GM21786 (cell line): Measurements from ENCODE around the gene RNF111.
"Not testable (repeated sequence)": the region's sequence is repeated elsewhere in the genome, so short reads cannot be mapped to it uniquely, and the experiment has no call there.

Experiments used
- ATAC-seq: cut with Tn5 transposase; IDR thresholded peaks from one replicate; pipeline ENCODE4 v1.9.1; 2021; ENCODE audit not compliant: unreplicated experiment

Gene RNF111

DNA sequence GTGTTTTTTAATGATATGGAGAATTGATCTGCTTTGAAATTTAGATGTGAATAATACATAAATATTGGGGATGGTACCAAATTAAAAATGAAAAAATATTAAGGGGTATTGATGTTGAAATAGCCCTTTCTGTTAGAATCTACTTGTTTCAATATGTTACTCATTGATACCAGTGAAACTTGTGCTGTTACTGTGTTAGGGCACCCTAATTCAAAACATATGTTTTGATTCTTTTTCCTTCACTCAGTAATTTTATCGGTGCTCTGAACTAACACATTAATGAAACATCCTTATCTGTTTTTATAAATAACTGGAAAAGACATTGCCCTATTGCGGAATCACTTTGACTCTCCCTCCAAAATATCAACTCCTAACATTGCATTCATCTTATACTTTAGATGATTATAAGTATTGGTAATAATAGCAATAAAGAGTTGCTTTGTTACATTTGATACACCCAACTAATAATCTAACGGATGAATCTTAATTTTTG is 65.5 kb downstream of the RNF111 start:
- no peak for ATAC-seq

DNA sequence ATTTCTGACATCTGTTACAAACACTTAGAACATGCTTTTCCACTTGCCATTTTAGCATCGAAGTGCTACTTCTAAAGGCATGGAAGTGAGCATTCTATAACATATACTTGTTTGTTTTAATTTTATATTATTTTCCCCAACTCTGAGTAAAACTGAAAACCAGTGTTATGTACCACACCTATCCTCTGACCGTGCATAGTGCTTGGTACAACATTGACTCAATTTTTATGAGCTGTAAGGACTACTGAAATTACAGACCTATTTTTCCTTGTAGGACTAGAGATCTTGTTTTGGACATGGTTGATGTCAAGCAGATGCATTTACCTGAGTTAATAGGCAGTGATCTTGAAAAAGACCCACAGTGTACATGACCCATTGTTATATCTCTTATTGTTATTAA is 66.0 kb downstream of the RNF111 start:
- ATAC-seq, result no peak

DNA sequence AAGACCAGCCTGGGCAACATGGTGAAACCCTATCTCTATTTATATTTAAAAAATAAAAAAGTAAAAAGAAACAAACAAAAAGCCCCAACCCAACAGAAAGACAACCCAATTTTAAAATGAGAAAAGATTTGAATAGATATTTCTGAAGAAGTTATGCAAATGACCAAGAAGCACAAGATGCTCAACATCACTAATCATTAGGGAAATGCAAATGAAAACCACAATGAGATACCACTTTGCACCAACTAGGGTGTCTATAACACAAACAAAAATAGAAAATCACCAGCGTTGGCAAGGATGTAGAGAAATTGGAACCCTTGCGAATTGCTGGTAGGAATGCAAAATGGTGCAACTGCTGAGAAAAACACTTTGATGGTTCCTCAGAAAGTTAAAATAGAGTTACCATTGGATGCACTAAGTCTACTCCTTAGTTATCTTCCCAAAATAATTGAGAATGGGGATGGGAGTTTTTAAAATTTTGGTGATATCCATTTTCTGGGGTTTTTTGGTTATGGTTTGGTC is 71.7 kb downstream of the RNF111 start:
- no peak for ATAC-seq

DNA sequence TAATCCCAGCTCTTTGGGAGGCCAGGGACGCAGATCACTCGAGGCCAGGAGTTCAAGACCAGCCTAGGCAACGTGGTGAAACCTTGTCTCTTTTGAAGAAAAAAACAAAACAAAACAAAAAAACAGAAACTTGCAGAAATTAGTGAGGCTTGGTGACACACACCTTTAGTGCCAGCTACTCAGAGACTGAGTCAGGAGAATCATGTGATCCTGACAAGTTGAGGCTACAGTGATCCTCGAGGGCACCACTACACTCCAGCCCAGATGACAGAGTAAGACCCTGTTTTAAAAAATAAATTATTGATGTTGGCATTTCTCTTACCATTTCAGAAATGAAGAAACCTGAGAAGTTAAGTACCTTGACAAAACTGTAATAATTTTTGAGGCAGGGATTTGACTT is 72.9 kb downstream of the RNF111 start:
- no peak for ATAC-seq

DNA sequence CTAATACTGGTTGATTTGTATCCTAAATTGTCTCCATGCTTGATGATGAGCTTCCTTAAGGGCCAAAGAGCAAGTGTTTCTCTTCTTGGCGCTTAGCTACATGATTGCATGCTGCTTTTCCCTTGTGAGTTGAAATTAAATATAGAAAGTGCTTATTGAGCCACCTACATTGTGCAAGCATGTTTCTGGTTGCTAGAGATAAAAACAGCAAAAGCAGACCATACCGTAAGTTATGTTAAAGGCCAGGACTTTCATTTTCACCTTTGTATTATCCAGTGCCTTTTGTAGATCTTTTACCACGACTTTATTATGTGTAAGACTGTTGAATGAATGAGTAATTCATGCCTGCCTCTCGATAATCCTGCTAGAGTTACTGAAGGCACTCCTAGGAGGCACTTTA is 75.6 kb downstream of the RNF111 start:
- no peak for ATAC-seq

DNA sequence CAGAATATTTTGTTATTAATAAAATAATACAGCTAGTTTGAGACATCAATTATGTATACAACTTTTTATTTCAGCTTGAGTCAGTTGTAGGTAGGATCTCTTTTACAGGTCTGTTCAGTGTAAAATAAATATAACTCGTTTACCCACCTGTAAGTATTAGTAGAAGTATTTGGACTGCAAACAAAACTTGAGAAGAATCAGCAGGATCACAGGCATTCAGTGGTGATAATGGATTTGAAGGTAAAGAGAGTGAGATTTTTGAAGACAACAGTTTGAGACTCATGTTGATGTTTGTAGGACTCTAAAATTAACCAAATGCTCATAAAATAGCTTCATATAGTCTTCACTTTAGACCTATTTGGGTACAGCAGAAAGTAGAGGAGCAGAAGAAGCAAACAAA is 82.0 kb downstream of the RNF111 start:
- ATAC-seq, result no peak

DNA sequence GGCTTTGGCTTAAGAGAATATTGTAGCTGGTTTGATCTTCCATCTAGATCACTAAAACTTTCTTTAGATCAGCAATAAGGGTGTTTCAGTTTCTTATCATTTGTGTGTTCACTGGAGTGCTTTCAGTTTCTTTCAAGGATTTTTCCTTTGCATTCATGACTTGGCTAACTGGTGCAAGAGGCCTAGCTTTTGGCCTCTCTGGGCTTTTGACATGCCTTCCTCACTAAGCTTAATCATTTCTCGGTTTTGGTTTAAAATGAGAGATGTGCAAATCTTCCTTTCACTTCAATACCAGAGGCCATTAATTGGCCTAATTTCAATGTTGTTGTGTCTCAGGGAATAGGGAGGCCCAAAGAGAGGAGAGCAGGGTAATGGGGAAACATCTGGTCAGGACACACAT is 87.1 kb downstream of the RNF111 start:
- no peak for ATAC-seq

GRCh38 chr15:59087731-59088130 is 100.3 kb downstream of the RNF111 start:
- no peak for ATAC-seq

DNA sequence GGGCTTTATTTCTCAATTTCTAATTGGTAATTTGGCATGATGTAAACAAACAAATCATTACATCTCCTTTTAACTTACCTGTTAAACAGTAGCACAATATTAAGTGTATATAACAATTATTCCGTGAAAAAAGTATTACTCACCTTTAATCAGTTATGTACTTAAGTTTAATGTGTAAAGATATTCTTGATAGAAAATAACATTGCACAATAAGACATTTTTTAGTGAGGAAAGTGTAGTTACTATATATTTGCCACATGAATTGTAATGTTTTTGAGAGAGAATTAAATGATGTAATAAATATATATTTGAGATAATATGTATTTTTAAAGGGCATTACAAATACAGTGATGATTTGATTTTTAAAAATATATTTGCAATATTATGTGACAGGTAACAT is 106.6 kb downstream of the RNF111 start:
- ATAC-seq, result no peak

- no peak for ATAC-seq
These were observed 109.0 kb downstream of the RNF111 start for GRCh38 chr15:59096429-59096828.

GRCh38 chr15:59099162-59099685 is 111.8 kb downstream of the RNF111 start:
- no peak for ATAC-seq

GRCh38 chr15:59104602-59104911 is 117.1 kb downstream of the RNF111 start:
- ATAC-seq, result no peak

DNA sequence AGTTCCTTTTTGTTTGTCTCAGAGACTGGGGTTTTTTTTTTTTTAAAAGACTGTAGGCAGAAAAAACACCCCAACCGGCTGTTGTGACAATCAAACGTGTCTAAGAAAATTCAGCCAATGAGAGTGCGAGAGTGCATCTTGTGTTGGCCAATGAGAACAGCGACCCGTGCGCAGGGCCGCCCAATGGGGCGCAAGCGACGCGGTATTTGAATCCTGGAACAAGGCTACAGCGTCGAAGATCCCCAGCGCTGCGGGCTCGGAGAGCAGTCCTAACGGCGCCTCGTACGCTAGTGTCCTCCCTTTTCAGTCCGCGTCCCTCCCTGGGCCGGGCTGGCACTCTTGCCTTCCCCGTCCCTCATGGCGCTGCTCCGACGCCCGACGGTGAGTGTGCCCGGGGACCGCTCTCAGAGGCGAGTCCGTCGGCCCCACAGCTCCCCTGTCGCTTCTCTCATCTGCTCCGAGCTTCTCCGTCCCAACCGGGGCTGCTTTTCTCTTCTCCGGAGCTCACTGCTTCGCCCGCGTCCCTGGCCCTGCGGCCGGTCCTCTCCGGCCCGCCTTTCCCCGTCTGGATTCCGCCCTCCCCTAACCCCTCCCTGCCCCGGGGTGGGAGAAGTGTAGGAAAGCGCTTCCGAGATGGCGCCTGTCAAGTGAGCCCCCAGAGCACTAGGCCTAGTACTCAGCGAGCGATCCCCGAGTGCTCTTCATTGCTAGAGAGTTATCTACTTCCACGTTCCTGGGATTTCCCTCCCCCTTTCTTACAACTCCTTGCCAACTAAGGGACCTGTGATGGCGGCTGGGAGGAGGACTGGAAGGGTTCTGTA is 117.7 kb downstream of the RNF111 start, which contains the start of gene CCNB2:
TSS of gene CCNB2 (plus strand) at position 235 of the 821 bp plus-strand sequence. CDS start at position 358, 123 bp downstream.
- ATAC-seq, result peak; percentile 97

- ATAC-seq, result no peak
These were observed 118.4 kb downstream of the RNF111 start for GRCh38 chr15:59105854-59106253.

DNA sequence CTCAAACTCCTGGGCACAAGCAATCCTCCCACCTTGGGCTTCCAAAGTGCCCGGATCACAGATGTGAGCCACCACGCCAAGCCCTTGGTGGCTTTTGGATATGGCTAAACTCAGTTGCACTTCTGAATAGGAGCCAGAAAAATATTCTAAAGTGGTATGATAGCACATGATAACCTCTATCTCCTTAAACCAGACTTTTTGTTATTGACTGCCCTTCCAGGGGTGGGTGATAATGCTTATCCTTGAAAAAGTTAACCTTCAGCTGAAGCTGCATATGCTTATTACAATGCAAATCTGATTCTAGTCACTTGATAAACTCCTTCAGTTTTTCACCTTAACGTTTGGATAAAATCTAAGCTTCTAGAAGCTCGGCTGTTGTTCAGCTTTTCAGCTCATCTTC is 123.8 kb downstream of the RNF111 start:
- ATAC-seq, result no peak

GRCh38 chr15:59115047-59115446 is 127.6 kb downstream of the RNF111 start:
- no peak for ATAC-seq

- ATAC-seq, result no peak
These were observed 128.7 kb downstream of the RNF111 start for GRCh38 chr15:59116141-59116540.

GRCh38 chr15:59116771-59117170 is 129.3 kb downstream of the RNF111 start:
- ATAC-seq, result no peak

GRCh38 chr15:59119625-59120024 is 132.2 kb downstream of the RNF111 start:
- no peak for ATAC-seq

DNA sequence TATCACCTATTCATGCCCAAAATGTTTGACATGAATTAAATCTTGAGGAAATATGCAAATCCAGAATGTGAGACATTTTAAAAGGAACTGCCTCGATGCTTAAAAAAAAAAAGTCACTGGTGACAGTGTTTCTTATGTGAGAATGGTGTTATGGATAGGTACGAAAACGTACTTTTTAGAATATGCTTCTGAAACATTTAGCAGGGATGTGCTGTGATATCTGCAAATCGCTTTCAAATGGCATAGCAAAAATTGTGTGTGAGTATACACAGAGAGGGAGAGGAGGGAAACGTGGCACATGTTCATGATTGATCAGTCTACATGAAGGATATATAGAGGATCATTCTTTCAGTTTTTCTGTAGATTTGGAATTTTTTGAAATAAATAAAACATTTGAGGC is 133.5 kb downstream of the RNF111 start:
- no peak for ATAC-seq

GRCh38 chr15:59124261-59124660 is 136.8 kb downstream of the RNF111 start:
- no peak for ATAC-seq

- ATAC-seq, result not testable (repeated sequence)
These were observed 138.2 kb downstream of the RNF111 start for GRCh38 chr15:59125683-59126082.
